A549 (cell line): ENCODE measurements around the gene ANKRD16. TPM values are rescaled to one million over a fixed set of nuclear protein-coding genes. Genes with fewer than 3 reads are reported as not detected.
"Not testable (repeated sequence)": the region's sequence is repeated elsewhere in the genome, so short reads cannot be mapped to it uniquely, and the experiment has no call there.

Source experiments
- ATAC-seq, 2 experiments: fragments of 200-7000 bp in 1 of 2; fragments of >200 bp in 1 of 2; cut with Nextera tagmentation in 1 of 2; cut with Tn5 transposase in 1 of 2; 3 replicates each; pipeline versions ENCODE4 v1.8.0 to v1.9.1; 2018 to 2020; ENCODE audit warnings: mild to moderate bottlenecking in 1 of 2, moderate library complexity in 1 of 2
- CTCF ChIA-PET: fragments of 300-600 bp; sonication (Branson Sonifier 250); formaldehyde crosslinking; extraction: SDS; loops from one replicate; lab custom pipeline; 2021; ENCODE audit warnings: antibody characterized with exemption, inconsistent platforms; lab: Yijun Ruan, JAX
- POLR2A ChIA-PET: fragments of 350-600 bp; formaldehyde crosslinking; extraction: SDS; loops from one replicate; lab custom pipeline; 2021; ENCODE audit warnings: antibody characterized with exemption, inconsistent platforms; lab: Yijun Ruan, JAX
- DNase-seq, 2 experiments: peaks; one replicate each; pipeline versions ENCODE4 v3.0.0 to v3.0.0-alpha.2; 2011 to 2016; ENCODE audit warnings: low read depth in 1 of 2, low spot score in 1 of 2
- FAIRE-seq: peaks from 2 replicates; lab custom pipeline; 2011; peaks lifted over from hg19 to GRCh38; lab: Jason Lieb, UNC
- H3K27ac ChIP-seq, 2 experiments: fragments of >200 bp; sonication (Bioruptor Twin); formaldehyde crosslinking; 3 replicates each; pipeline ENCODE4 v1.5.1; 2016 to 2017
- H3K4me1 ChIP-seq: fragments of >200 bp; sonication (Bioruptor Twin); formaldehyde crosslinking; 3 replicates; pipeline ENCODE4 v1.6.1; 2016
- H3K4me2 ChIP-seq: fragments of >200 bp; sonication (Bioruptor Twin); formaldehyde crosslinking; 3 replicates; pipeline ENCODE4 v1.6.1; 2016
- H3K4me3 ChIP-seq: fragments of >200 bp; sonication (Bioruptor Twin); formaldehyde crosslinking; 3 replicates; pipeline ENCODE4 v1.5.1; 2016
- H3K9me3 ChIP-seq: fragments of >200 bp; sonication (Bioruptor Twin); formaldehyde crosslinking; 3 replicates; pipeline ENCODE4 v1.6.1; 2016
- BHLHE40 ChIP-seq: IDR thresholded peaks from 2 replicates; pipeline ENCODE4 v1.6.1; 2012; ENCODE audit warnings: low read depth, low read length, inconsistent platforms
- CEBPB ChIP-seq, 2 experiments: fragments of >200 bp in 1 of 2; sonication (Bioruptor Twin) in 1 of 2; formaldehyde crosslinking in 1 of 2; IDR thresholded peaks; 2 replicates each; pipeline ENCODE4 v1.6.1; 2012 to 2016
- E2F6 ChIP-seq: IDR thresholded peaks from 2 replicates; pipeline ENCODE4 v1.6.1; 2012; ENCODE audit warnings: low read depth, borderline replicate concordance
- ELK1 ChIP-seq: fragments of 150-350 bp; IDR thresholded peaks from 2 replicates; pipeline ENCODE4 v1.6.1; 2014; ENCODE audit warnings: low read depth, mild to moderate bottlenecking, low read length
- EP300 ChIP-seq, 2 experiments: fragments of >200 bp; sonication (Bioruptor Twin); formaldehyde crosslinking; IDR thresholded peaks; 2 replicates in 1 of 2; 3 replicates in 1 of 2; pipeline ENCODE4 v1.6.1; 2016 to 2017
- FOSB ChIP-seq: fragments of 250-450 bp; sonication (Bioruptor Pico); IDR thresholded peaks from 2 replicates; pipeline ENCODE4 v1.5.0; 2020; ENCODE audit warnings: mild to moderate bottlenecking, moderate library complexity
- GATA3 ChIP-seq: IDR thresholded peaks from 2 replicates; pipeline ENCODE4 v1.6.1; 2012; ENCODE audit warnings: borderline replicate concordance
- HDAC2 ChIP-seq: fragments of 200-600 bp; sonication (generic); IDR thresholded peaks from 2 replicates; pipeline ENCODE4 v1.6.1; 2016
- HES2 ChIP-seq: fragments of >200 bp; sonication (Bioruptor Twin); formaldehyde crosslinking; IDR thresholded peaks from 2 replicates; pipeline ENCODE4 v1.6.1; 2016
- HEYL ChIP-seq: fragments of 250-450 bp; sonication (Bioruptor Pico); IDR thresholded peaks from 2 replicates; pipeline ENCODE4 v1.8.0; 2021; ENCODE audit warnings: mild to moderate bottlenecking, moderate library complexity
- HOXA7 ChIP-seq: fragments of 250-450 bp; sonication (Bioruptor Pico); IDR thresholded peaks from 2 replicates; pipeline ENCODE4 v1.5.0; 2020; ENCODE audit warnings: mild to moderate bottlenecking, moderate library complexity
- KDM1A ChIP-seq: fragments of 200-600 bp; sonication (generic); IDR thresholded peaks from 2 replicates; pipeline ENCODE4 v1.6.1; 2016; ENCODE audit warnings: low read depth, mild to moderate bottlenecking
- MAFK ChIP-seq: fragments of 450-650 bp; IDR thresholded peaks from 2 replicates; pipeline ENCODE4 v1.6.1; 2014; ENCODE audit not compliant: partially characterized antibody
- NFE2L2 ChIP-seq: fragments of 150-350 bp; conservative IDR thresholded peaks from 2 replicates; pipeline ENCODE4 v1.6.1; 2014; ENCODE audit warnings: low read length
- NR3C1 ChIP-seq: fragments of >200 bp; sonication (Bioruptor Twin); formaldehyde crosslinking; IDR thresholded peaks from 3 replicates; pipeline ENCODE4 v1.6.1; 2017
- PHF8 ChIP-seq: fragments of 200-600 bp; sonication (generic); IDR thresholded peaks from 2 replicates; pipeline ENCODE4 v1.6.1; 2016; ENCODE audit warnings: low read depth, mild to moderate bottlenecking, antibody characterized with exemption, moderate library complexity, borderline replicate concordance
- RARB ChIP-seq: fragments of 250-450 bp; sonication (Bioruptor Pico); IDR thresholded peaks from 2 replicates; pipeline ENCODE4 v1.8.0; 2021; ENCODE audit warnings: mild to moderate bottlenecking, moderate library complexity
- RNF2 ChIP-seq: fragments of 200-600 bp; sonication (generic); IDR thresholded peaks from 2 replicates; pipeline ENCODE4 v1.6.1; 2016; ENCODE audit warnings: low read depth, mild to moderate bottlenecking, antibody characterized with exemption, moderate library complexity, borderline replicate concordance
- SMC3 ChIP-seq: fragments of >200 bp; sonication (Bioruptor Twin); formaldehyde crosslinking; IDR thresholded peaks from 3 replicates; pipeline ENCODE4 v1.6.1; 2018; ENCODE audit warnings: inconsistent platforms
- TP53 ChIP-seq: fragments of 250-450 bp; sonication (Bioruptor Pico); IDR thresholded peaks from 2 replicates; pipeline ENCODE4 v1.5.0; 2021; ENCODE audit warnings: mild to moderate bottlenecking, moderate library complexity
- ZSCAN20 ChIP-seq: fragments of 250-450 bp; sonication (Bioruptor Pico); IDR thresholded peaks from 2 replicates; pipeline ENCODE4 v1.8.0; 2022; ENCODE audit warnings: mild to moderate bottlenecking, moderate library complexity
- WGBS: methylation state at CpG from one replicate; pipeline ENCODE4 v1.1.6; 2017; ENCODE audit errors: missing lambda C conversion rate; 5-methylcytosine and 5-hydroxymethylcytosine counted together
- polyA plus RNA-seq, 4 experiments: library from polyadenylated mRNA; depleted of rRNA in 3 of 4; stranded (reverse); fragments of >200 nt; fragmentation: RNase III in 1 of 4; extraction: RNeasy Plus Mini Kit Qiagen cat#74134 plus additional on column Dnase treatment in 1 of 4; gene quantifications; 2 replicates in 3 of 4; 3 replicates in 1 of 4; pipeline ENCODE4 v1.2.3, GENCODE V29; 2011 to 2017
- TF ChIP-seq, protein P1 (sequence below): IDR thresholded peaks from 2 replicates; pipeline ENCODE4 v1.6.1; 2012
- TF ChIP-seq, protein P2 (sequence below): fragments of >200 bp; sonication (Bioruptor Twin); formaldehyde crosslinking; IDR thresholded peaks from 3 replicates; pipeline ENCODE4 v1.5.1; 2016
- TF ChIP-seq, protein P3 (sequence below): fragments of 250-450 bp; sonication (Bioruptor Pico); IDR thresholded peaks from 2 replicates; pipeline ENCODE4 v1.5.0; 2020; ENCODE audit warnings: low read depth, mild to moderate bottlenecking, moderate library complexity

ANKRD16 gene
- polyA plus RNA-seq, 2 of the 4 experiments (the other 2 are of a cell fraction), result 7.3 to 8.9 TPM

GRCh38 chr10:5856701-5857004 lies 33.0 kb downstream of the ANKRD16 start:
- no peak overlapping the region for H3K4me2 ChIP-seq
- DNase-seq (no peak), ATAC-seq (no peak)
- no peak overlapping the region for H3K4me3 ChIP-seq
- WGBS, result 67% methylated on average over 7 of the region's 7 CpGs
- POLR2A ChIA-PET, result interaction anchor here (0.6 to 1.1 kb wide), 2 partner anchors 23 to 33 kb away, joined by 3 to 6 read pairs; partner anchors contain the start of genes ANKRD16 and FBH1
- no peaks in the 10 kb centered on the region for H3K9me3 ChIP-seq
- TF ChIP-seq TP53 (no peak), RNF2 (no peak)
- TF ChIP-seq, protein P1, sequence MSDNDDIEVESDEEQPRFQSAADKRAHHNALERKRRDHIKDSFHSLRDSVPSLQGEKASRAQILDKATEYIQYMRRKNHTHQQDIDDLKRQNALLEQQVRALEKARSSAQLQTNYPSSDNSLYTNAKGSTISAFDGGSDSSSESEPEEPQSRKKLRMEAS, result no peak
- TF ChIP-seq, all 56 proteins: peak for 0
- FAIRE-seq, result no peak
- peaks cover 11% of the 10 kb centered on the region for H3K4me1 ChIP-seq
- CTCF ChIA-PET, result no interaction called here
- no peak overlapping the region for H3K27ac ChIP-seq

DNA sequence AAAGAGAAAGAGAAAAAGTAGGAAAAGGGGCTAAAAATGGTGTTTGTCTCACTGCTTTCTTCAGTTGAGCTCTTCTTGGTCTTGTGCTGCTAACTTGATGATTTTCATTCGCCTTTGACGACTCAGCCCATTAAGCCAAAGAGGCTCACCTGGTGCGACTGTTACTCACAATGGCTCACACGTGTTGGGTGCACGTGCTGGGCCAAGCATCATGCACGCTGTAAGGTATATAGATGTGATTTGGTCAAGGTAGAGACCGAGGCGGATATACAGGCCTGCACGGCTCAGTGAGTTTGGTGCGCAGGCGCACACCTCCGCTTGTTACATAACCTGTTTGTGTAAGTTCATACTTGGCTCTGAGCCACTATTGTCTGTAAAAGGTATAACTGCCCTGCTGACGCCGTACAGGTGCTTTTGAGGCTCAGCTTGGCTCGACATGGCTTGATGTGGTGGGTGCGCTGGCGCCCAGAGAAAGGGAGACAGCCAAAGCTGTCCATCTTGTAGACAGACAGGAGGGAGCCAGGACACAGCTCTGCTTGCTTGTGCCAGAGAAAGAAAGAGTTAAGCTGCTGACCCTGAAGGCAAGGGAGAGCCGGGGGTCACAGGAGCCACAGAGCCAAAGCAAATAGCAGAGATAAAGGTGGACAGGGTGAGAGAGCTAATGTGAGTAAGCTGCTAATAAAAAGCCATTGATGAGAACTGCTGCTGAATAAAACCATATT lies 33.6 kb downstream of the ANKRD16 start:
- WGBS, result 83% methylated on average over 18 of the region's 18 CpGs
- POLR2A ChIA-PET, result interaction anchor here (1.1 kb wide), 1 partner anchor 34 kb away, joined by 3 read pairs; the partner anchor contains the start of genes ANKRD16 and FBH1

DNA sequence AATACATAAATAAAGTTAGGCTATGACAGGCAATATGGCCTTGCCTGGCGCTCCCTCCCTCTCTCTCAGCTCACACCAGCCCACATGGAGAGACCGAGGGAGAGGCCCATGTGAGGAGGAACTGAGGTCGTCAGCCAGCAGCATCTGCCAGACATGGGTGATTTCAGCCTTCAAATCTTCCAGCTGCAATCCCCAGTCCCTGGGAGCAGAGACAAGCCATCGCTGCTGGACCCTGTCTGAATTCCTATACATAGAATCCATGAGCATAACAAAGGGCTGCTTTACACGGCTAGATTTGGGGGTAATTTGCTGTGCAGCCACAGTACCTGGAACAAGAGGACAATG lies 35.6 kb downstream of the ANKRD16 start:
- ATAC-seq, result no peak
- Histone ChIP-seq H3K4me2 (no peak overlapping the region), H3K4me3 (no peak overlapping the region), H3K4me1 (no peaks in the 10 kb centered on the region), H3K27ac (no peak overlapping the region), H3K9me3 (no peaks in the 10 kb centered on the region)
- ChIA-PET CTCF (interaction anchor here (1.2 kb wide), 1 partner anchor 9 kb away, joined by 6 read pairs; no protein-coding TSS in a partner anchor), POLR2A (no interaction called here)
- no peak for DNase-seq
- WGBS, result 82% methylated on average over 5 of the region's 5 CpGs
- no peak for FAIRE-seq
- TF ChIP-seq E2F6 (no peak), ELK1 (no peak), HEYL (CRISPR knock-in tag) (no peak), CEBPB (IDR thresholded peaks at IDR 0.05) (no peak), NFE2L2 (no peak), KDM1A (no peak)

More for the DNA sequence above, 33.6 kb downstream of the ANKRD16 start:
- ATAC-seq, result no peak
- Histone ChIP-seq H3K9me3 (no peaks in the 10 kb centered on the region), H3K27ac (no peak overlapping the region), H3K4me3 (no peak overlapping the region), H3K4me2 (no peak overlapping the region), H3K4me1 (peaks cover 5% of the 10 kb centered on the region; the same call in 2 of the 3 replicates)
- no peak for FAIRE-seq
- DNase-seq, result no peak
- CTCF ChIA-PET, result interaction anchor here (0.9 kb wide), 1 partner anchor 23 kb away, joined by 3 read pairs; no protein-coding TSS in a partner anchor
- TF ChIP-seq HDAC2, result no peak
- TF ChIP-seq EP300 (IDR thresholded peaks at IDR 0.05), result no peak
- no peak for TF ChIP-seq GATA3
- TF ChIP-seq NR3C1, result no peak
- TF ChIP-seq SMC3, result no peak
- TF ChIP-seq BHLHE40, result no peak
- TF ChIP-seq MAFK, result no peak
- no peak for TF ChIP-seq HEYL (CRISPR knock-in tag)
- no peak for TF ChIP-seq ZSCAN20 (CRISPR knock-in tag)
- TF ChIP-seq PHF8, result no peak
- no peak for TF ChIP-seq RARB (CRISPR knock-in tag)
- TF ChIP-seq HOXA7, result no peak
- TF ChIP-seq HES2, result no peak
- TF ChIP-seq, protein P2, sequence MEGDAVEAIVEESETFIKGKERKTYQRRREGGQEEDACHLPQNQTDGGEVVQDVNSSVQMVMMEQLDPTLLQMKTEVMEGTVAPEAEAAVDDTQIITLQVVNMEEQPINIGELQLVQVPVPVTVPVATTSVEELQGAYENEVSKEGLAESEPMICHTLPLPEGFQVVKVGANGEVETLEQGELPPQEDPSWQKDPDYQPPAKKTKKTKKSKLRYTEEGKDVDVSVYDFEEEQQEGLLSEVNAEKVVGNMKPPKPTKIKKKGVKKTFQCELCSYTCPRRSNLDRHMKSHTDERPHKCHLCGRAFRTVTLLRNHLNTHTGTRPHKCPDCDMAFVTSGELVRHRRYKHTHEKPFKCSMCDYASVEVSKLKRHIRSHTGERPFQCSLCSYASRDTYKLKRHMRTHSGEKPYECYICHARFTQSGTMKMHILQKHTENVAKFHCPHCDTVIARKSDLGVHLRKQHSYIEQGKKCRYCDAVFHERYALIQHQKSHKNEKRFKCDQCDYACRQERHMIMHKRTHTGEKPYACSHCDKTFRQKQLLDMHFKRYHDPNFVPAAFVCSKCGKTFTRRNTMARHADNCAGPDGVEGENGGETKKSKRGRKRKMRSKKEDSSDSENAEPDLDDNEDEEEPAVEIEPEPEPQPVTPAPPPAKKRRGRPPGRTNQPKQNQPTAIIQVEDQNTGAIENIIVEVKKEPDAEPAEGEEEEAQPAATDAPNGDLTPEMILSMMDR, result no peak
- no peak for TF ChIP-seq FOSB (CRISPR knock-in tag)
- TF ChIP-seq, protein P3, sequence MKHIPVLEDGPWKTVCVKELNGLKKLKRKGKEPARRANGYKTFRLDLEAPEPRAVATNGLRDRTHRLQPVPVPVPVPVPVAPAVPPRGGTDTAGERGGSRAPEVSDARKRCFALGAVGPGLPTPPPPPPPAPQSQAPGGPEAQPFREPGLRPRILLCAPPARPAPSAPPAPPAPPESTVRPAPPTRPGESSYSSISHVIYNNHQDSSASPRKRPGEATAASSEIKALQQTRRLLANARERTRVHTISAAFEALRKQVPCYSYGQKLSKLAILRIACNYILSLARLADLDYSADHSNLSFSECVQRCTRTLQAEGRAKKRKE, result no peak
- TF ChIP-seq KDM1A, result no peak

DNA sequence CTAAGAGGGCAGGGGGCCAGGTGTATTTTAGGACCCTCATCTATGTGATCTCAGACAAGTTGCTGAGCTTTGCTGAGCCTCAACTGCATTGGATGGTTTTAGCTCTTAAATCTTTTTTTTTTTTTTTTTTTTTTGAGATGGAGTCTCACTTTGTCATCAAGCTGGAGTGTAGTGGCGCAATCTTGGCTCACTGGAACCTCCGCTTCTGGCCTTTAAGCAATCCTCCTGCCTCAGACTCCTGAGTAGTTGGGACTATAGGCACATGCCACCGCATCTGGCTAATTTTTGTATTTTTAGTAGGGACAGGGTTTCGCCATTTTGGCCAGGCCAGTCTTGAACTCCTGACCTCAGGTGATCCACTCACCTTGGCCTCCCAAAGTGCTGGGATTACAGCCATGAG lies 43.0 kb downstream of the ANKRD16 start:
- H3K4me3 ChIP-seq, H3K9me3 ChIP-seq, H3K4me2 ChIP-seq, H3K4me1 ChIP-seq, H3K27ac ChIP-seq, DNase-seq, ATAC-seq, POLR2A ChIA-PET, FAIRE-seq: not testable (repeated sequence)
- 94% methylated on average over 4 of the region's 4 CpGs for WGBS
- CTCF ChIA-PET, result interaction anchor here (1.2 kb wide), 1 partner anchor 15 kb away, joined by 4 read pairs; no protein-coding TSS in a partner anchor
